Inferior parietal cortex (tissue), 1 donor: ENCODE results near the gene KATNB1.
A peak's percentile ranks its signal among the peaks of the same experiment; 100 is the strongest.

Experiments used
- DNase-seq: peaks from one replicate; pipeline ENCODE4 v3.0.0-alpha.2; 2016; ENCODE audit errors: extremely low spot score

KATNB1 gene

DNA sequence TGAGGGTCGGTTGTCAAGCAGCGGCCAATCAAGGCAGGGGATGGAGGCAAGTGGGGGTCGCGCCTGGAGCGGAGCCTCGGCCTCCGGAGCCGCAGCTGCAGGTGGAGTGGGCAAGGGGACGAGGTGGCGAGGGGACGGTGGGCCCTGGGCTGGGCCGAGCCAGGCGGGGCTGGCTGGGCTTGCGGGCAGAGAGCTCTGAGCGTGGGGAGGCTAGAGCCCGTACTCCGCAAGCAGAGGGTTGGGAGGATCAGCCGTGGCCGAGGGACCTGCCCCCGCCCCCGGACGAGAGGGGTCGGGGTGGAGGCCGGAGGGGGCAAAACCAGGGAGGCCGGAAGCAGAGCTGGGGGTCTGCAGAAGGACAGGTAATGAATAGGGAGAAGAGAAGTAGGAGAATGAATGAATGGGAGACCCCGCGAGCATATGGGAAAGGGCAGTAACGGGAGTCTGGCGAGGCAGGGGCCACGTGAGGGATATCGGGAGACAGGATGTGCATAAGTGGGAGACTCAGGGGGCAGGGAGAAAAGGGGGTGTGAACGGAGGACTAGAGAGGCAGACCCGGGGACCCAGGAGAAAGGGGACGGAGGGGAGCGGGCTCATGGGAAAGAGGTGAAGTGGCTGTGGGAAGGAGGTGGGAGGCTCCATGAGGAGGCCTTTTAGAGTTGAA, at the start of gene KATNB1:
TSS of gene KATNB1 (plus strand) at position 16 of the 664 bp plus-strand sequence. CDS start 1,474 bp downstream, outside the sequence.
- no peak for DNase-seq

- no peak for DNase-seq
Measured at GRCh38 chr16:57686577-57686976, 49.0 kb upstream of the KATNB1 start.

DNA sequence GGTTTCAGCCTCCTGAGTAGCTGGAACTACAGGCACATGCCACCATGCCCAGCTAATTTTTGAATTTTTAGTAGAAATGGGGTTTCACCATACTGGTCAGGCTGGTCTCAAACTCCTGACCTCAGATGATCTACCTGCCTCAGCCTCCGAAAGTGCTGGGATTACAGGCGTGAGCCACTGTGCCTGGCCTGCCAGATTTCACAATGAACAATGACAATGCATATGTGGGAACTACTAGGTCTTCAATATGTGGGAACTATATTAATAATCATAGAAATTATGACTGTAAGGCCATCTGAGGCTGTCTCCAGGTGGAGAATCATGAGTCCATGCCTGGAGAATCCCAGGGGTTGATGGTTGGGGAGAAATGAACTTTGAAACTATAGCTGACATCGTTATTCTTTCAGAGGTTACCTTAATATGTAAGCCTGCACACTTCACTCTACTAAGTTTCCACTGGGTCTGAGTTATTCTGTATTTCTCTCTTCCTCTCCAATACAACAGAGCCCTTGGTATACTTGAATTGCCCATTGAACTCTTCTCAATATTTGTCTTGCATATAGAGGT, 48.1 kb upstream of the KATNB1 start:
- DNase-seq = no peak

GRCh38 chr16:57688487-57688986, 47.0 kb upstream of the KATNB1 start:
- DNase-seq = no peak

DNA sequence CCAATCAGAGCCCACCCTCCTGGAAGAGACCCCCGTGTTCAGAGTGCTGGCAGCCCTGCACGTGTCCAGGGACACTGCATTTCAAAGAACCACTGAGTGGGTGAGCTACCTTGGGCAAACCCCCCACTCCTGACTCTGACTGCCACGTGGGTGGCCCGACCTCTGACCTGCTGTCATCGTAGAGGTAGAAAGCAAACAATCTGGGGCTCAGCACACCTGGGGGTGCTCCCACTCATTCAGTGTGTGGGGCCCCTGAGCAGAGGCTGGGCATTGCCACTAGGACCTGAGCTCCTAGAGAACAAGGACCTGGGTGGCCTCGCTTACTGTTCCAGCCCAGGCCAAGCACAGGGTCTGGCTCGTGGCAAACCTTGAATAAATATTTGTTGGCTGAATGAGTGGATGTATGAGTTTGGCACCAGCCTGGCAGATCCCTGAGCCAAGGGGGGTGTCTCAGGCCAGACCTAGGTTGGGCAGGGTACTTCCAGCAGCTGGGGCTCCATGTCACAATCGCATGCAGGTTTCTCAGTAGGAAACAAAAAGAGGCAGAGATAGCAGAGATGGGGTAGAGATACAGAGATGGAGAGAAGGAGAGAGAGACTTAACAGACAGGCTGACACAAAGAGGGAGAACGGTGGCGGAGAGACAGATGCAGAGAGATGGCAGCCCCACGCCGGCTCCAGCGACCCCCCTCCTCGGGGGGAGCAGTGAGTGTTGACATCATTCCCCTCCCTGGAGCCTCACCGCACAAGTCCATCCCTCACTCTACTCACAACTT, 46.4 kb upstream of the KATNB1 start:
- no peak for DNase-seq

DNA sequence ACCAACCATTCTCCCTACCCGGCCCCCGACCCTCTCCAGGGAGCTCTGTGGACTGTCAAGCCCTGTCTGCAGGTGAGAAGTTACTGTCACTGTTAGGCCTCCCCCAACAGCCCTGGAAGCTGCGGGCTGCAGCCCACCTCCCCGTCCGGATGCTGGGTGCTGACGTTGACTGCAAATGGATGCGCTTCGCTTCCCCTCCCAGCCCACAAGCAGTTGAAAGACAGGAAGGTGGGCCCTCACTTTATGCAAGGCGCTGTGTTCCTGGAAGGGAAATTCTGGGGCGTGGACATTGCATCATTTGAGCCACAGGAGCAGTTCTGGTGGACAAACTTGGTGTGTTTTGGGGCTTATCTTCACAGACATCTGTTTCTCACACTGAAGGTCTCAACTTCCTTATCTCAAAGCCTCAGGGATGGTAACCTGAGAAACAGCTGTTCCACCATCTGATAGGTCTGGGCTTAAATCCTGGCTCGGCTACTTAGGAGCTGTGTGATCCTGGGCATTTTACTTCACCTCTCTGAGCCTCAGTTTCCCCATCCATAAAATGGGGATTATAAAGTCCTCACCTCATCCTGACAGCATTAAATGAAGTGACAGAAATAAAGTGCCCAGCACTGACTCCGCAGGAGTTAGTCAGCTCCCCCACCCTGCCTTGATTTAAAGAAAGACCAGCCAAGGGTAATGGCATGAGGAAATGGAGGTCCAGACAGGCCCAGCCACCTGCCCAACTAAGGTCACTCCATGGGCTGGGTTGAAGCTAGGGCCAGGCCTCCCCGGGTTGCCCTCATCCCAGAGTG, 45.6 kb upstream of the KATNB1 start:
- peak; percentile 33 for DNase-seq

DNA sequence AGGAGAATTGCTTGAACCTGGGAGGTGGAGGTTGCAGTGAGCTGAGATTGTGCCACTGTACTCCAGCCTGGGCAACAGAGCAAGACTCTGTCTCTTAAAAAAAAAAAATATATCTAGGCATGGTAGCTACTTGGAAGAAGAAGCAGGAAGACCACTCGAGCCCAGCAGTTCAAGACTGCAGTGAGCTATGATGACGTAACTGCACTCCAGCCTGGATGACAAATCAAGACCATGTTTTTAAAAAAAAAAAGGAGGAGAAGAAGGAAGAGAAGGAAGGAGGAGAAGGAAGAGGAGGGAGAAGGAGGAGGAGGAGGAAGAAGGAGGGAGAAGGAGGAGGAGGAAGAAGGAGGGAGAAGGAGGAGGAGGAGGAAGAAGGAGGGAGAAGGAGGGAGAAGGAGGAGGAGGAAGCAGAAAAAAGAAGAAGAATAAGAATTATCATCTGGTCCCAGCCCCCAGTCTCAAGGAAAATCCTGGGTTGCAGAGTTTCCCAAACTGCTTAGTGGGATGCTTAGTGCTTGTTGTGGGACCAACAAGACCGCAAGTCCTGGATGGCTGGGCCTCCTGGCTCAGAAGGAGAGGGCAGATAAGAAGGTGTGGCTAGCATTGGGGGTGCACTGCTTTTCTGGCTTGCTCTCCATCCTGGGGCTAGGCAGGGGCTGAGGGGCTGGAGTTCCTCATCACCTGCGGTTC, 44.6 kb upstream of the KATNB1 start:
- DNase-seq = no peak

- no peak for DNase-seq
Measured at GRCh38 chr16:57692636-57693035, 42.9 kb upstream of the KATNB1 start.

- DNase-seq = no peak
Measured at GRCh38 chr16:57693550-57693949, 42.0 kb upstream of the KATNB1 start.

- no peak for DNase-seq
Measured at GRCh38 chr16:57694231-57694724, 41.3 kb upstream of the KATNB1 start.

DNA sequence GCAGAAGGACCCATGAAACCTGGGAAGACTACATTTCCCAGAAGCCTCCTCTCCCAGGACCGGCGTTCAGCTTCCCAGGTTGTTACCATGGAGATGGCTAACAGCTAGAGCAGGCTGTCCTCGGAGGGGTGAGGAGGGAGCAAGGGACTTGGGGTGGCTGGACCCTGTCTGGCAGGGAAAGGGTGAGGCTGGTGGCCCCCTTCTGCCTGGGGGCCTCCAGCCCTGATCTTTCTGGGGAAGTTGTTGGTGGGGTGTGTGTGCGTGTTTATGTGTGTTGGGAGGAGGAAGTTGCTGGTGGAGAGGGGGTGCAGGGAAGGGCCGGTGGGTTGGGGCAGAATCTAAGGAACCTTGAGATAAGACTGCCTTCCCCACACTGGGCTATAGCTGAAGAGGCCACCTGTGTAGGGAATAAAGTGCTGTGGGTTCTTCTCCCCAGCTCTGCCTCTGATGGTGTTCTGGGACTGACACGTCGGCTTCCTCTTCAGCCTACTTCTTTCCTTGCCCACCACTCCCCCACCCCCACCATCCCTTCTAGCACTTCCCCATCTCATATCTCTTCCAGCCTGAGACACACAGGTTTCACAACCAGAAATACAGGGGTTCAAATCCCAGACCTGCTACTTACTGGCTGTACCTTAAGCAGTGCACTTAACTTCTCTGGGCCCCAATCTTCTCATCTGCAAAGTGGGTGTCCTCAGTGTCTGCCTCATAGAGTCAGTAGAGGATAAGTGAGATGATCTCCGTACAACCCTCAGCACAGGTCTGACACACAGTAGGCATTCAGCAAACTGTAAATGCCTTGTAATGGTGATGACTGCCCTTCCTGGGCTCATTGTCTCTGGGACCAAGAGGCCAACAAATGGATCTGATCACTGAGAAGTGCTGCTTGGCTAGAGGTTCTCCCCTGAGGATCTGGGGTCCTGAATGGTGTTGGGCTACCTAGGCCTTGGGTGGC, 40.6 kb upstream of the KATNB1 start, which contains the start of gene DRC7:
TSS of gene DRC7 (plus strand) at position 82 of the 955 bp plus-strand sequence. CDS start 3,144 bp downstream, outside the sequence.
- DNase-seq = peak; percentile 67

DNA sequence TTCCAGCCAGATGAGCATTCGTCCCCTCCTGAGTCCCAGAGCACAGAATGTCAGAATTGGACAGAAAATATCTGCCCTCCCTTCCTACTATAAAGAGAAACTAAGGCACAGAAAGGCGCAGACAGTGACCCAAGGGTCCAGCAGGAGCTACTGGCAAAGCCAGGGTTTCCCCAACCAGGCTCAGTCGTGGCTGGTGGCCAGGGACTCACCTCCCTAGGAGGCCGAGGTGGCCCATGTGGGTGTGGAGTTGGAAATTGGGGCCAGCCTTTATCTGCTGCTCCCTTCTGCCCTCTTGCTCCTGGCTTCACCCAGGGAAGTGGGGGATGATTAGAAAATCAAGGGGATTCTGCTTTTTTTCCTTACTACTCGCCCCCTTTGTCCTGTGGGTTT, 39.9 kb upstream of the KATNB1 start:
- no peak for DNase-seq

DNA sequence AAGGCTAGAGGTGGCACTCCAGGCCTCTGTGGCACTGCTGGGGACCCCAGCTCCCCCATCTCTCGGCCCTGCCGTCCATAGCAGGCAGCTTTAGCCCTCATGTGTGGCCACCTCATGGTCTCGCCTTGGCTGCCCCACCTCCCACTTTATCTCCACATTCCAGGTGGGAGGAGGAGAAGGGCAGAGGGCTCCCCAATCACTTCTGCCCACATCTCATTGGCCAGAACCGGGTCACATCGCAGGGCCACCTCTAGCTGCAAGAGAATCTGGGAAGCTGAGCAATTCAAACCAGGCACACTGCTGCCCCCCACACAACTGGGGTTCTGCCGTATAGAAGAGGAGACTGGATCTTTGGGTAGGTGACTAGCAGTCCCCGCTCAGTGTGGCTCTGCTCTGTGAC, 39.3 kb upstream of the KATNB1 start:
- no peak for DNase-seq

GRCh38 chr16:57697896-57698537, 37.6 kb upstream of the KATNB1 start:
- DNase-seq = no peak

- no peak for DNase-seq
Measured at GRCh38 chr16:57698812-57699405, 36.7 kb upstream of the KATNB1 start.

GRCh38 chr16:57699481-57699880, 36.1 kb upstream of the KATNB1 start:
- DNase-seq = no peak

DNA sequence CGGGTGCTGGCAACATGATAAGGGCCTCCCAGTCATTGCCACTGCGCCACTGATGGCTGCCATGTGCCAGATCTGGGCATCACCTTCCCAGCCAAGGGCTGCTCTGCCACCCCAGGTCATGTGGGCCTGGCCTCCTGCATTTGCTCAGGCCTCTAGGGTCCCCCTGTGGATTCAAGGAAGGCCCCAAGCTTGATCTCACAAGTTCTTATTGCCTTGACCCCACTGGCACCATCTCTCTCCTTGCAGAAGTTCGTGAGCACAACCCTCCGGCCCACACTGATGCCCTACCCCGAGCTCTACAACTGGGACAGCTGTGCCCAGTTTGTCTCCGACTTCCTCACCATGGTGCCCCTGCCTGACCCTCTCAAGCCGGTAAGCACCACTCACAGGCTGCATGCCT, 35.7 kb upstream of the KATNB1 start:
- no peak for DNase-seq

- no peak for DNase-seq
Measured at GRCh38 chr16:57700781-57701551, 34.6 kb upstream of the KATNB1 start.
